SKM-1 treated with dmso at 0.1 percent for 144 hours (cell line): ENCODE data around the gene SETD6.
A peak's percentile ranks its signal among the peaks of the same experiment; 100 is the strongest.

Experiments
- DNase-seq: peaks from one replicate; lab custom pipeline; 2025; ENCODE audit not compliant: unreplicated experiment; lab: John Stamatoyannopoulos, UW

SETD6 gene

DNA sequence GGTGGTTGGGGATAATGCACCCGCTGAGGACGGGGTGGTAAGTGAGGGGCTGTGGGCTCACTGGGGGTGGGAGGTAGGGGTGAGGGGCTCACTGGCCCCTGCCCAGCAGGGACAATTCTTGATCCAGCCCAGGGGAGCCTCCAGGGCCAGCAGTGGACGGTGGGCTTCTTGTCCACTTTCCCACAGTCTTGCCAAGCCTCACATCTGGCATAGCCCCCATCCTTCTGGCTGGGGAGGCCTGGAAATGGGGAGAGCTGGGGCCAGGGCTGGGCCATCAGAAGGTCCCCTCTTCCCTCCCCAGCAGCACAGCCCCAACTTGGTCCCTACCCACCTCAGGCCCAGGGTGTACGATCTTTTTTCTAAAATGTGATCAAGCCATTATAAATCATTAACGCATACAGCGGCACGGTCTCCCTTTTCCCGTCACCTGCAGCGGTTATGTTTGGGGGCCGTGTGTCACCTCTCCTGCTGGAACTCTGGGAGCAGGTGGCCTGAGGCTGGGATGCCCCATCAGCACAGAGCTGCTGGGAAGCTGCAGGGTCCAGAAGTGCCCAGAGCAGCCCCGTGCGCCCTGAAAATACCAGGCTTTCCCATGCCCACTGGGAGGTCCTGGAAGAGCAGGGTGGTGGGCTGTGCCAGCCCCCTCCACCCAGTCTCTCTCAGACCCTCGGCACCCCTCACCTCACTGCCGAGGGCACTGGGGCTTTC, 7.2 kb upstream of the SETD6 start:
- DNase-seq: no peak

DNA sequence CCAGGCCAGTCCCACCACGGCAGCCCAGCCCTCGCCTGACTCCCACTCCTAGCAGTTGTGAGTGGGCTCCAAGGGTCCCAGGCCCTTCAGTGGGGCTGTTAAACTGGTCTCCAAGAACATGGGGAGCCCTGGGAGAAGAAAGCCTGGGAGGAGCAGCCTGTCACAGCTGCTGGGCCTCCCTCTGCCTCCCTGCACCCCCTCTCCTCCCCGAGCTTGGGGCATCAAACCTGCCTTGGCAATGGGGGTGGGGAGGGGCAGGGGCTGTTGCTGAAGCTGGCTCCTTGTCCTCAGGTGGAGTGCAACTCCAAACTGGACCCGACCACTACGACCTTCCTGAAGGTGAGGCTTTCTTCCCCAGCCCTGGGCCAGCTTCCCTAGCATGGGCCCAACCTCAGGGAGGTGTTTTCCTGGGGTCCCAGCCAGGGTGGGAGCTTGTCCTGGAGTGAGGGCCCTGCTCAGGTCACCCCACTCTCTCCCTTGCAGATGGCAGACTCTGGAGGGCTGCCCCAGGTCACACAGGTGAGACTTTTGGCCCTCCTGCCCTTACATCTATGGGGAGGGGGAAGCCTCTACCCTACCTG, 6.6 kb upstream of the SETD6 start:
- no peak for DNase-seq

DNA sequence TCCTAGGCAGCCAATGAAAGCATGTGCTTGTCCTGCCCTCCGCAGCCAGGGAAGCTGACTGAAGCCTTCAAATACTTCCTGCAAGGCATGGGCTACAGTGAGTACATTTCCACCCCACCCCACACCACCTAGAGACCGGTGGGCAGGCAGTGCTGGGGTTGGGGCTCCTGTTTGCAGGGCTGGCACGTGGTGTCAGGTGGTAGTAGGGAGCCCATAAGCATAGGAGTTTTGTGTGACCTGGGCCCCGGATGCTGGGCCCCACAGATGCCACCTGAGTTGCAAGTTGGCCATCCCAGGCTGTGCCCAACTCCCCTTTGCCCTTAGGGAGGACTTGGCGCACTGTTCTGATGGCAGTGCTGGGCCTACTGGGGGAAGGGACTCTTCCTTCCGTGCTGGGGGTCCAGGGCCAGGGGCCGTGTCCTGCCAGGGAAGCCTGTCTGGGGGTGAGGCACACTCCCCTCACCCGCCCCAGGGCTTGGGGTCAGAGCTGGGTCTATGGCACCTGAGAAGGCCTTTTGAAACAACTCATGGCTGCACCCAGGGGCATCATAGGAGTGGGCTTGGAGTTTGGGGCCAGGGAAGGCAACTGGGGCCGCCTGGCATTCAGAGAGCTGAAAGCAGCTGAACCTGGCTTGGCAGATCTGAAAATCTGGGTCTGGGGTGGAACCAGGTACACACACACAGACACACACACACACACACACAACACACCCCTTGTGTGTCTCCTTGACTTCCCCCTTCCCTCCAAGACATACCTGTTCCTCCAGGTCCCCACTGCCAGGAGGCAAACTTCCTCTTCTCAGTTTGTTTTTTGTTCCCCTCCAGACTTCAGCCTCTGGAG, 5.8 kb upstream of the SETD6 start:
- no peak for DNase-seq

DNA sequence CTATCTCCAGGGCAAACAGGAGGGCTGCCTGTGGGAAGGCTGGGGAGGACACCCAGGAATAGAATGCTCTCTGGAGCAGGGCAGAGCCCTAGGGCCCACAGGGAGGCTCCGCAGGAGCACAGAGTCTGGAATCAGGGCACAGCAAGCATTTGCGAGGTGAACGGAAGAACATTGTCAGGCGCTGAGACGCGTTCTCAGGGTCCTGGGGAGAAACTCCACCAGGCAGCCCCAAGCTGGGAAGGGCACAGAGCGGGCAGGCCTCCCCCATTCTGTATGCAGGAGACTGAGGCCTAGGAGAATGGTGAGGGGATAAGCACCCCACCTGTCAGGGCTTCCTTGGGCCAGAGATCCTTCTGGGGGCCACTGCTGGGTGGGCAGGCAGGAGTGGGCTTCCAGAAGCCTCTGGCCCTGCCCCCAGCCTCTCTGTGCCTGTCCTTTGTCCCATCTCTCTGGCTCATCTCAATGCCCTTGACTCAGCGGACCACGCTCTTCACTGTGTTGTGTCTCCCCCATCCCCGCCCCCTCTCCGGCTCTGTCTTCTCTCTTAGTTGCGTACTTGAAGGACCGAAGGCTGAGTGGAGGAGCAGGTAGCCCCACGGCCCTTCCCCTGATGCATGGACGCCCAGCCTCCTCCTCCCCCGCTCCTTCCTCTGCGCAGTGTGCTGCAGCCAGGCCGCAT, 5.1 kb upstream of the SETD6 start:
- no peak for DNase-seq

DNA sequence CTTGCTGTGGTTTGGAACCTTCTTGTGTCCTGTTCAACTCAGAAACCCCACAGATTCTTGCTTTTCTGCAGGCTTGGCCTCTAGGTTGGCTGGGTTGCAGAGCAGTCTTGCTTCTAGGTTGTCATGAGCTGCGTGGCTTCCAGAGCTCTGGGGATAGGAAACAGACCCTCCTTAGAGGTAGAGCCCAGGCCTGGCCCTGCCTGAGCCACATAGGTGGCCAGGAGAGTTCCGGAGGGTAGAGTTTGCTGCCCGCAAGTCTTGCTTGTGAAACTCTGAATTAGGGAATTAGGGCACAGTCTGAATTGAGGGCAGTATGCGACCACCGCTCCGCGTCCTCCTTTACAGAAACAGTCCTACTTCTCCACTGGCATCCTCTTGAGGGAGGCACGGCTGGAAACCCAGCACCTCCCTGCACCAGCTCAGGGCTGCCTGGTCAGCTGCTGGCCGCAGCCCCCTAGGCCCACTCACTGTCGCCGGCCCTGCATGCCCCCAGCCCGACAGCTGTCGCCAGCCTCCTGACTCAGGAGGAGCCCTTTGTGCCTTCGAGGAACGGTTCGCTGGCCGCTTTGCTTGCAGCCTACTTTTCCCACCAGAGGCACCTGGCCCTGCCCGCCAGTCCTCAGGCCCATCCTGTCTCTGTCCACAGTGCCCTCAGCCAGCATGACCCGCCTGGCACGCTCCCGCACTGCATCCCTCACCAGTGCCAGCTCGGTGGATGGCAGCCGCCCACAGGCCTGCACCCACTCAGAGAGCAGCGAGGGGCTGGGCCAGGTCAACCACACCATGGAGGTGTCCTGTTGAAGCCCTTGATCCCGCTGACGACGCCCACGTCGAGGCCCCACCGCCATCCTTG, 4.3 kb upstream of the SETD6 start:
- DNase-seq: no peak

- DNase-seq: peak; percentile 49
These were observed 3.1 kb upstream of the SETD6 start for GRCh38 chr16:58511933-58512815.

DNA sequence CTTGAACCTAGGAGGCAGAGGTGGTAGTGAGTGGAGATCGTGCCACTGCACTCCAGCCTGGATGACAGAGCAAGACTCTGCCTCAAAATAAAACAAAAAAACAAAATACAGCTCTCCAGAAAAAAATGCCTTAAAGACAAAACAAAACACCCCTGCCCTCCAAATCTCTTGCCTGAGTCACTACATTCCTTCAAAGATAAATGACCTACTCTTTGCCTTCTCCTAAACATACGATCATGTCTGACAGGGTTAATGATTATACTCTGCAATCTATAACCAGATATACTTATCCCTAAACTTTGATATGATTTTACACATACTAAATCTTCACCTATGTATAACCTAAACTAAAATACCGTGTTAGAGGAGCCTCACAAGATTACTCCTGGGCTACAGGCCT, 1.4 kb upstream of the SETD6 start:
- DNase-seq: no peak

- no peak for DNase-seq
These were observed 802 bp downstream of the SETD6 start for GRCh38 chr16:58515871-58516767.

GRCh38 chr16:58516768-58517107, 1.4 kb downstream of the SETD6 start:
- DNase-seq: no peak

- no peak for DNase-seq
These were observed 3.0 kb downstream of the SETD6 start for GRCh38 chr16:58518083-58518979.

DNA sequence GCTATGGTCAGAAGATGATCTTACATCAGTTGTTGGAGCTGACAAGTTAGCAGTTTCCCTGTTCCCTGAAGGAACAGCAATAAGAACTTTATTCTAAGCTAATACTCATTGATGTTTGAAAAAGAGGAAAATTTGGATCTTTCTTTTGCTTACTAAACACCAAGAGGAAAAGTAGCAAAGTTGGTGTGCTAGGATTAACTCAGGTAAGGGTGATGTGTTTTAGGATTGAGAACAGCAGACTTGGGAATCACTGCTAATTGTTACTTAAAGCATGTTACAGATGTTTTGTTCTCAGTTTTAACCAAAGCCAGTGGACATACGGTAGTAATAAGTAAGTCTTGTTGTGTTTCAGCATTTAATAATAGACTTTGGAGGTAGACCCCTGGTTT, 3.7 kb downstream of the SETD6 start:
- DNase-seq: no peak

DNA sequence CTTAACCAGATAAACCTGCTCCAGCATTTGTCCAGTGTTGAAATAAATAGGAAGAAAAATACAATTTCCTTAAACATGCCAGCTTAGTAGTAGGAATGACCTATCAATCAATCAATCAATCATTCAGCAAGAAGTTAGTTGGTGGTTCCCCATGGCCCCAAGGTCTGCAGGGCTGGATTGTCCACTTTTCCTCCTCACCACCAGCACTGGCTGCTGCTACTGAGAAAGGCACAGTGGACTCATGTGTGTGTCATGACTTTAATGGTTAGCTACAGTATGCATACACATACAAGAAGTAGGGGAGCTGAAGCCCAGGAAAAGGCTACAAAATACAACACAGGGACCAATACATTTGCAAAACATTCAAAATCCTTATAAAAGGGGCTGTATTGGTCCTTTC, 4.4 kb downstream of the SETD6 start:
- no peak for DNase-seq

DNA sequence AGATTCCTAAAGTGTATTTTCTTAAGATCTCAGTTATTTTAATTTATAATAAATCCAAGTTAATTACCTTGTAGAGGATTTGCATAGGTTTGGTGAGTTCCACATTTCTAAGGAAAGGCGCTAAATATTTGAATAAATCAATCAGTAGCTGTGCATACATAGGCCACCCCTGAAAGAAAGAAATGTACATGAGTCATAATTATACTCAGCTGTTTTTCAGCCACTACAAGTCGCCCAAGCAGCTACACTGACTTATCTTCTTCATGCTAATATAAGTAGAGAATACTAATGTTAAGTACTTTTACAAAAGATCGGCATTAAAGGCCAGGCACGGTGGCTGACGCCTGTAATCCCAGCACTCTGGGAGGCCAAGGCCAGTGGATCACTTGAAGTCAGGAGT, 14.9 kb downstream of the SETD6 start:
- DNase-seq: no peak

DNA sequence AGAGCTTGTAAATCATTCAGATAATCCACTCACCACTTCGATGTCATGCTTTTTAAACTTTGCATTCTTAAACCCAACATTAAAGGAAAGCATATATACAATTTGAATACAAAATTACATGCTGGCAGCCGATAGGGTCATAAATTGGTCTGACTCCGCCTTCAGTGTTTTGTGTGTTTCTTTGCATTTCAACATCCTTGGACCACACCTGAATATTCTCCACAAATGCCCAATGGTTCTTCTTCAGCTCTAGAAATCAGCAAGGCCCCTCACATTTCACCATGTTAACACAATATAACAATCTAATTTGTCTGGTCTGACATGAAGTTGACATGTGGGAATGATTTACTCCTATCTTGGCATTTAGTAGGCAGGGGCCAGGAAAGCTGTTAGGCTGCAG, 17.1 kb downstream of the SETD6 start:
- DNase-seq: no peak

GRCh38 chr16:58533751-58534470, 18.6 kb downstream of the SETD6 start:
- no peak for DNase-seq

GRCh38 chr16:58535100-58535499, 19.8 kb downstream of the SETD6 start:
- no peak for DNase-seq

GRCh38 chr16:58536278-58536677, 21.0 kb downstream of the SETD6 start:
- DNase-seq: no peak
